ENCODE measurements around the gene ADIRF. TPM values are rescaled to one million over a fixed set of nuclear protein-coding genes. Genes with fewer than 3 reads are reported as not detected.
"Not testable (repeated sequence)": the region's sequence is repeated elsewhere in the genome, so short reads cannot be mapped to it uniquely, and the experiment has no call there.

Gene ADIRF
- total RNA-seq, 6 experiments from 2014 or later, result 68.5 to 169 (median 145) TPM

DNA sequence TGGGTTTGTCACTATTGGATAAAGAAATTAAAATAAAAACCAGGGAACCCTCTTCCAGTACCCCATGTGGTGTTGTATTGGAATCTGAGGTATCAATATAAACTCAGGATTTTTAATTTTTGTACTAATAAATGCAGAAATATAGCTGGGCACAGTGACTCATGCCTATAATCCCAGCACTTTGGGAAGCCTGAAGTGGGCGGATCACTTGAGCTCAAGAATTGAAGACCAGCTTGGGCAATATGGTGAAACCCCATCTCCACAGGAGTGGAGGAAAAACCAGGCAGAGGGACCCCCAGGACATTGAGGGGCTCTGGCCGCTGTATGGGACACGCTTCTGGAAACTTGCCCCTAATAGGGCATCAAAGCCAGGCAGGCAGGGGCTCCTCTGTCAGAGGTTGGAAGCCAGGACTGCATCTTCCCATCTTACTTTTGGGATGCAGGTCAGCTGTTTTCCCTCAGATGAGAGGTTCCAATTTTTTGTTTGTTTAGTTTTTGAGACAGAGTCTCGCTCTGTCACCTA lies 11.1 kb downstream of the ADIRF start:
- H3K27me3 Mint-ChIP-seq (ENCODE audit: insufficient read depth), result no peaks in the 10 kb centered on the region; the same call in 1 of the 2 replicates
- H3K4me1 Mint-ChIP-seq (ENCODE audit: low read depth), result peaks cover 25% of the 10 kb centered on the region
- no peaks in the 10 kb centered on the region for H3K9me3 Mint-ChIP-seq
- H3K36me3 Mint-ChIP-seq (ENCODE audit: low read depth), result no peaks in the 10 kb centered on the region
- DNase-seq, result no peak
- H3K4me3 Mint-ChIP-seq, result no peak overlapping the region
- no peak for TF ChIP-seq CTCF (IDR thresholded peaks at IDR 0.05)
- H3K27ac Mint-ChIP-seq, result no peak overlapping the region

- H3K4me3 Mint-ChIP-seq, result no peak overlapping the region
- peaks cover 25% of the 10 kb centered on the region for H3K4me1 Mint-ChIP-seq (ENCODE audit: low read depth)
- H3K9me3 Mint-ChIP-seq, result no peaks in the 10 kb centered on the region
- H3K36me3 Mint-ChIP-seq (ENCODE audit: low read depth), result no peaks in the 10 kb centered on the region
- TF ChIP-seq CTCF (IDR thresholded peaks at IDR 0.05), result no peak
- peak overlapping the region; percentile 36; the same call in 1 of the 2 replicates for H3K27ac Mint-ChIP-seq
- H3K27me3 Mint-ChIP-seq (ENCODE audit: insufficient read depth), result no peaks in the 10 kb centered on the region; the same call in 1 of the 2 replicates
- DNase-seq, result no peak
Observed at GRCh38 chr10:86979977-86980448, 11.7 kb downstream of the ADIRF start.

- H3K4me3 Mint-ChIP-seq; H3K27me3 Mint-ChIP-seq (ENCODE audit: insufficient read depth); H3K36me3 Mint-ChIP-seq (ENCODE audit: low read depth); DNase-seq; H3K27ac Mint-ChIP-seq; H3K9me3 Mint-ChIP-seq: not testable (repeated sequence)
- peaks cover 25% of the 10 kb centered on the region for H3K4me1 Mint-ChIP-seq (ENCODE audit: low read depth)
Observed at GRCh38 chr10:86981020-86981419, 12.7 kb downstream of the ADIRF start.

DNA sequence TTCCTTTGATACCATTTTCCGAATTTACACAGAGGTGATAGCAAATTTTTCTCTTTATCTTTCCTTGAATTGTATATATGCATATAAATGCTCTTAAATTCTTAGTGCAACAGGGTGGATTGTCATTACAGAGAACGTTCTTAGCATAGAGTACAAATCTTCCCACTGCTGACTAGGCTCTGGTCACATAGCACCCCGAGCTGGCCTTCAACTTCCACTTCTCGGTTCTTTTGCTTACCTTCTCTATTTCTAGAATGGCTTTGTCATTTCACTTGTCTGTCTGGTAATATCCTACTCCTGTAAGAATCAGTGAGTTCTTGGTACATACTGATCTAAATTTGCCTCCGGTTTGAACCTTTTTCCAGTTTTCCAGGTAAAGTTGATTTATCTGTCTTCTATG lies 13.4 kb downstream of the ADIRF start:
- Mint-ChIP-seq H3K4me3 (no peak overlapping the region), H3K9me3 (no peaks in the 10 kb centered on the region), H3K27me3 (ENCODE audit: insufficient read depth) (no peaks in the 10 kb centered on the region; the same call in 1 of the 2 replicates), H3K4me1 (ENCODE audit: low read depth) (peaks cover 25% of the 10 kb centered on the region), H3K36me3 (ENCODE audit: low read depth) (no peaks in the 10 kb centered on the region), H3K27ac (no peak overlapping the region)
- TF ChIP-seq CTCF (IDR thresholded peaks at IDR 0.05), result no peak
- DNase-seq, result no peak

DNA sequence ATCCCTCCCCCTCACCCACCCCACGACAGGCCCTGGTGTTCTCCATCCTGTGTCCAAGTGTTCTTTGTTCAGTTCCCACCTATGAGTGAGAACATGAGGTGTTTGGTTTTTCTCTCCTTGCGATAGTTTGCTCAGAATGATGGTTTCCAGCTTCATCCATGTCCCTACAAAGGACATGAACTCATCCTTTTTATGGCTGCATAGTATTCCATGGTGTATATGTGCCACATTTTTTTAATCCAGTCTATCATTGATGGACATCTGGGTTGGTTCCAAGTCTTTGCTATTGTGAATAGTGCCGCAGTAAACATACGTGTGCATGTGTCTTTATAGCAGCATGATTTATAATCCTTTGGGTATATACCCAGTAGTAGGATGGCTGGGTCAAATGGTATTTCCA lies 16.2 kb downstream of the ADIRF start:
- H3K36me3 Mint-ChIP-seq (ENCODE audit: low read depth); H3K9me3 Mint-ChIP-seq; DNase-seq; H3K27me3 Mint-ChIP-seq (ENCODE audit: insufficient read depth); H3K27ac Mint-ChIP-seq; H3K4me3 Mint-ChIP-seq: not testable (repeated sequence)
- H3K4me1 Mint-ChIP-seq (ENCODE audit: low read depth), result peaks cover 10% of the 10 kb centered on the region; the same call in 1 of the 2 replicates

DNA sequence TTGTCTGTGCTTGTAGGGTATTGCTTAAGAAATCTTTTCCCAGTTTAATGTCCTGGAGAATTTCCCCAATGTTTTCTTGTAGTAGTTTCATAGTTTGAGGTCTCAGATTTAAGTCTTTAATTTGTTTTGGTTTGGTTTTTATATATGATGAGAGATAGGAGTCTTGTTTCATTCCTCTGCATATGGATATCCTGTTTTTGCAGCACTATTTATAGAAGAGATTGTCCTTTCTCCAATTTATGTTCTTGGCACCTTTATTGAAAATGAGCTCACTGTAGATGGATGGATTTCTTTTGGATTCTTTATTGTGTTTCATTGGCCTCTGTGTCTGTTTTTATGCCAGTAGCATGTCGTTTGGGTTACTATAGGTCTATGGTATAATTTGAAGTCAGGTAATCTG lies 20.2 kb downstream of the ADIRF start:
- TF ChIP-seq CTCF (IDR thresholded peaks at IDR 0.05), result no peak
- Mint-ChIP-seq H3K27ac (no peak overlapping the region), H3K27me3 (ENCODE audit: insufficient read depth) (no peaks in the 10 kb centered on the region), H3K4me3 (no peak overlapping the region), H3K9me3 (no peaks in the 10 kb centered on the region), H3K4me1 (ENCODE audit: low read depth) (peaks cover 12% of the 10 kb centered on the region), H3K36me3 (ENCODE audit: low read depth) (no peaks in the 10 kb centered on the region)
- DNase-seq, result no peak

DNA sequence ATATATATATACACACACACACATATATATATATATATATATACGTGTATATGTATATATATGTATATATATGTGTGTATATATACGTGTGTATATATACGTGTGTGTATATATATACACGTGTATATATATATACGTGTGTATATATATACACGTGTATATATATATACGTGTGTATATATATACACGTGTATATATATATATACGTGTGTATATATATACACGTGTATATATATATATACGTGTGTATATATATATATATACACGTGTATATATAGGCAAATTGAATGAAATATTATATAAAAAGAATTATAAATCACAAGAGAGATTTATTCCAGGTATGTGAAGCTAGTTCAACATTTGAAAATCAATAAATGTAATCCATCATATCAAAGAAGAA lies 23.1 kb downstream of the ADIRF start:
- not testable (repeated sequence) for H3K4me3 Mint-ChIP-seq; H3K27ac Mint-ChIP-seq; H3K36me3 Mint-ChIP-seq (ENCODE audit: low read depth); DNase-seq; H3K27me3 Mint-ChIP-seq (ENCODE audit: insufficient read depth); H3K9me3 Mint-ChIP-seq
- peaks cover 12% of the 10 kb centered on the region for H3K4me1 Mint-ChIP-seq (ENCODE audit: low read depth)
